ENCODE data around the gene PALD1. TPM values are rescaled to one million over a fixed set of nuclear protein-coding genes. Genes with fewer than 3 reads are reported as not detected.
A peak's percentile ranks its signal among the peaks of the same experiment; 100 is the strongest.

Gene PALD1
- total RNA-seq, 6 donors from 2014 or later, result 8.9 to 25.4 (median 13.4) TPM

- ATAC-seq (ENCODE audit: low FRiP score in 2 of 2) (peak in 1 of 2 donors; percentile 6), DNase-seq (peak in 1 of 2 donors; percentile 85)
- no peaks in the 10 kb centered on the region for H3K36me3 ChIP-seq
- H3K4me1 ChIP-seq, result peaks cover 14 to 27% (median 15%) of the 10 kb centered on the region in 4 donors
- no peak within 1 kb of the TSS for H3K27ac ChIP-seq
- H3K9me3 ChIP-seq, result no peaks in the 10 kb centered on the region
- H3K4me3 ChIP-seq, result peak within 1 kb of the TSS in 3 of 4 donors; percentile 7 to 38 (median 20)
- H3K27me3 ChIP-seq, result peaks cover 0 to 25% (median 12%) of the 10 kb centered on the region in 4 donors
- TF ChIP-seq POLR2AphosphoS5 (IDR thresholded peaks at IDR 0.05), result no peak
- TF ChIP-seq, protein P1, sequence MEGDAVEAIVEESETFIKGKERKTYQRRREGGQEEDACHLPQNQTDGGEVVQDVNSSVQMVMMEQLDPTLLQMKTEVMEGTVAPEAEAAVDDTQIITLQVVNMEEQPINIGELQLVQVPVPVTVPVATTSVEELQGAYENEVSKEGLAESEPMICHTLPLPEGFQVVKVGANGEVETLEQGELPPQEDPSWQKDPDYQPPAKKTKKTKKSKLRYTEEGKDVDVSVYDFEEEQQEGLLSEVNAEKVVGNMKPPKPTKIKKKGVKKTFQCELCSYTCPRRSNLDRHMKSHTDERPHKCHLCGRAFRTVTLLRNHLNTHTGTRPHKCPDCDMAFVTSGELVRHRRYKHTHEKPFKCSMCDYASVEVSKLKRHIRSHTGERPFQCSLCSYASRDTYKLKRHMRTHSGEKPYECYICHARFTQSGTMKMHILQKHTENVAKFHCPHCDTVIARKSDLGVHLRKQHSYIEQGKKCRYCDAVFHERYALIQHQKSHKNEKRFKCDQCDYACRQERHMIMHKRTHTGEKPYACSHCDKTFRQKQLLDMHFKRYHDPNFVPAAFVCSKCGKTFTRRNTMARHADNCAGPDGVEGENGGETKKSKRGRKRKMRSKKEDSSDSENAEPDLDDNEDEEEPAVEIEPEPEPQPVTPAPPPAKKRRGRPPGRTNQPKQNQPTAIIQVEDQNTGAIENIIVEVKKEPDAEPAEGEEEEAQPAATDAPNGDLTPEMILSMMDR (IDR thresholded peaks at IDR 0.05), result peak in 1 of 6 experiments; percentile 12
- WGBS, 2 donors, result 28 to 30% methylated on average over 12 to 37 of the region's 60 CpGs
Measured at GRCh38 chr10:70441161-70441894, 37.2 kb upstream of the PALD1 start, which contains the start of gene NODAL. Gene NODAL, minus strand, starts transcription at chr10:70441681. Its CDS starts 14 bp downstream, at chr10:70441667.

DNA sequence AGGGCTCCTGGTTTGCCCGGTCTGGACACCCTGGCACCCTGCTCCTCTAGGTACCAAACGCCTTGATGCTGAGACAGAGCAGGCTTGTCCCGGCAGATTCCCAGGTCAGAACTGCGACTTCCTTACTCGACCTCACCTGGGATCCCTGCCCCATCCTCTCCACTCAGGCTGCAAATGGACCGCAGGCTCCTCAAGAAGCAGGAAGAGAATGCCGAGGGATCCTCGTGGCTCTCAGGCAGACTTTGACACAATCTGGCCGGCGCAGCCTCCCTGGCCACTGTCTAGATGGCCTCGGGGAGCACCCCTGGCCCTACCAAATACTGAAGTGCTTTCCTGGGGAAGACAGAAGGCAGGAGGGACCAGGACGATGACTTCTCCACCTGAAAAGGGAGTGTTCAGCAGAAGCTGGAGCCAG is 36.7 kb upstream of the PALD1 start:
- DNase-seq (no peak), ATAC-seq (ENCODE audit: low FRiP score in 2 of 2) (no peak)
- TF ChIP-seq POLR2AphosphoS5 (IDR thresholded peaks at IDR 0.05), result no peak
- TF ChIP-seq POLR2A (IDR thresholded peaks at IDR 0.05), result no peak
- TF ChIP-seq, protein P1 (IDR thresholded peaks at IDR 0.05), result no peak
- no peak for TF ChIP-seq EP300 (IDR thresholded peaks at IDR 0.05)

GRCh38 chr10:70442332-70442988 is 36.1 kb upstream of the PALD1 start:
- ATAC-seq (ENCODE audit: low FRiP score in 2 of 2), result no peak

More for the DNA sequence above, 36.7 kb upstream of the PALD1 start:
- Histone ChIP-seq H3K4me3 (no peak overlapping the region), H3K36me3 (no peaks in the 10 kb centered on the region), H3K27ac (no peak overlapping the region), H3K4me1 (peaks cover 14 to 27% (median 15%) of the 10 kb centered on the region in 4 donors), H3K27me3 (peaks cover 0 to 25% (median 12%) of the 10 kb centered on the region in 4 donors), H3K9me3 (no peaks in the 10 kb centered on the region)
- 47% methylated on average over 12 of the region's 12 CpGs; no CpG with 5 or more reads in 1 of the 2 donors for WGBS, 2 donors

GRCh38 chr10:70444744-70445143 is 33.8 kb upstream of the PALD1 start:
- H3K27ac ChIP-seq, result no peak overlapping the region
- H3K9me3 ChIP-seq, result no peaks in the 10 kb centered on the region
- H3K4me1 ChIP-seq, result peaks cover 14 to 27% (median 15%) of the 10 kb centered on the region in 4 donors
- no peak for ATAC-seq (ENCODE audit: low FRiP score in 2 of 2)
- DNase-seq, result no peak
- no peak for TF ChIP-seq POLR2AphosphoS5 (IDR thresholded peaks at IDR 0.05)
- TF ChIP-seq POLR2A (IDR thresholded peaks at IDR 0.05), result no peak
- TF ChIP-seq EP300 (IDR thresholded peaks at IDR 0.05), result no peak
- TF ChIP-seq, protein P1 (IDR thresholded peaks at IDR 0.05), result no peak
- WGBS, 2 donors, result 93 to 100% methylated on average over 4 of the region's 4 CpGs
- H3K27me3 ChIP-seq, result peaks cover 0 to 19% (median 12%) of the 10 kb centered on the region in 4 donors
- H3K4me3 ChIP-seq, result no peak overlapping the region
- H3K36me3 ChIP-seq, result no peaks in the 10 kb centered on the region

More at GRCh38 chr10:70442332-70442988, 36.1 kb upstream of the PALD1 start:
- Histone ChIP-seq H3K4me3 (no peak overlapping the region), H3K36me3 (no peaks in the 10 kb centered on the region), H3K27ac (no peak overlapping the region), H3K9me3 (no peaks in the 10 kb centered on the region), H3K4me1 (peaks cover 14 to 27% (median 15%) of the 10 kb centered on the region in 4 donors), H3K27me3 (peaks cover 0 to 25% (median 12%) of the 10 kb centered on the region in 4 donors)
- WGBS, 2 donors, result 70 to 78% methylated on average over 4 to 6 of the region's 6 CpGs
- no peak for TF ChIP-seq POLR2AphosphoS5 (IDR thresholded peaks at IDR 0.05)
- TF ChIP-seq, protein P1 (IDR thresholded peaks at IDR 0.05), result no peak
- no peak for TF ChIP-seq POLR2A (IDR thresholded peaks at IDR 0.05)
- no peak for TF ChIP-seq EP300 (IDR thresholded peaks at IDR 0.05)
- no peak for DNase-seq

All from upper lobe of left lung (tissue), 6 donors.